ENCODE results near the gene CCDC148.
A peak's percentile ranks its signal among the peaks of the same experiment; 100 is the strongest.

Gene CCDC148

GRCh38 chr2:158456309-158457066 is at the start of gene CCDC148, which contains the start of gene PKP4:
Gene CCDC148 (minus strand): TSS chr2:158456753. CDS start chr2:158456439, 314 bp downstream.
Gene PKP4 (plus strand): TSS chr2:158456952. CDS start chr2:158533185, 76,233 bp downstream.
- DNase-seq = peak; percentile 73 to 81

GRCh38 chr2:158505448-158505934 is 48.9 kb upstream of the CCDC148 start:
- no peak for DNase-seq

- DNase-seq = no peak
Measured at GRCh38 chr2:158504088-158504487, 47.5 kb upstream of the CCDC148 start.

GRCh38 chr2:158502974-158503373 is 46.4 kb upstream of the CCDC148 start:
- no peak for DNase-seq

- DNase-seq = no peak
Measured at GRCh38 chr2:158501301-158501700, 44.7 kb upstream of the CCDC148 start.

- no peak for DNase-seq
Measured at GRCh38 chr2:158500333-158500732, 43.8 kb upstream of the CCDC148 start.

GRCh38 chr2:158499383-158499782 is 42.8 kb upstream of the CCDC148 start:
- no peak for DNase-seq

- DNase-seq = no peak
Measured at GRCh38 chr2:158498749-158499136, 42.2 kb upstream of the CCDC148 start.

- no peak for DNase-seq
Measured at GRCh38 chr2:158498043-158498748, 41.6 kb upstream of the CCDC148 start.

GRCh38 chr2:158497486-158497885 is 40.9 kb upstream of the CCDC148 start:
- no peak for DNase-seq

- no peak for DNase-seq
Measured at GRCh38 chr2:158496986-158497385, 40.4 kb upstream of the CCDC148 start.

GRCh38 chr2:158495175-158495574 is 38.6 kb upstream of the CCDC148 start:
- no peak for DNase-seq

GRCh38 chr2:158493458-158493857 is 36.9 kb upstream of the CCDC148 start:
- DNase-seq = no peak

GRCh38 chr2:158491072-158491471 is 34.5 kb upstream of the CCDC148 start:
- no peak for DNase-seq

- no peak for DNase-seq
Measured at GRCh38 chr2:158489366-158490112, 33.0 kb upstream of the CCDC148 start.

GRCh38 chr2:158488442-158489216 is 32.1 kb upstream of the CCDC148 start:
- no peak for DNase-seq

- no peak for DNase-seq
Measured at GRCh38 chr2:158487419-158487818, 30.9 kb upstream of the CCDC148 start.

- no peak for DNase-seq
Measured at GRCh38 chr2:158486970-158487325, 30.4 kb upstream of the CCDC148 start.

- no peak for DNase-seq
Measured at GRCh38 chr2:158486150-158486969, 29.8 kb upstream of the CCDC148 start.

GRCh38 chr2:158484892-158485556 is 28.5 kb upstream of the CCDC148 start:
- DNase-seq = no peak

- no peak for DNase-seq
Measured at GRCh38 chr2:158482594-158482993, 26.0 kb upstream of the CCDC148 start.
